ENCODE measurements around the gene SEC23B. TPM values are rescaled to one million over a fixed set of nuclear protein-coding genes. Genes with fewer than 3 reads are reported as not detected.
"Not testable (repeated sequence)": the region's sequence is repeated elsewhere in the genome, so short reads cannot be mapped to it uniquely, and the experiment has no call there.

Gene SEC23B
- 92.0 and 94.0 TPM in 2 replicates for total RNA-seq (2014; rRNA removed; shearing (Covaris generic))

DNA sequence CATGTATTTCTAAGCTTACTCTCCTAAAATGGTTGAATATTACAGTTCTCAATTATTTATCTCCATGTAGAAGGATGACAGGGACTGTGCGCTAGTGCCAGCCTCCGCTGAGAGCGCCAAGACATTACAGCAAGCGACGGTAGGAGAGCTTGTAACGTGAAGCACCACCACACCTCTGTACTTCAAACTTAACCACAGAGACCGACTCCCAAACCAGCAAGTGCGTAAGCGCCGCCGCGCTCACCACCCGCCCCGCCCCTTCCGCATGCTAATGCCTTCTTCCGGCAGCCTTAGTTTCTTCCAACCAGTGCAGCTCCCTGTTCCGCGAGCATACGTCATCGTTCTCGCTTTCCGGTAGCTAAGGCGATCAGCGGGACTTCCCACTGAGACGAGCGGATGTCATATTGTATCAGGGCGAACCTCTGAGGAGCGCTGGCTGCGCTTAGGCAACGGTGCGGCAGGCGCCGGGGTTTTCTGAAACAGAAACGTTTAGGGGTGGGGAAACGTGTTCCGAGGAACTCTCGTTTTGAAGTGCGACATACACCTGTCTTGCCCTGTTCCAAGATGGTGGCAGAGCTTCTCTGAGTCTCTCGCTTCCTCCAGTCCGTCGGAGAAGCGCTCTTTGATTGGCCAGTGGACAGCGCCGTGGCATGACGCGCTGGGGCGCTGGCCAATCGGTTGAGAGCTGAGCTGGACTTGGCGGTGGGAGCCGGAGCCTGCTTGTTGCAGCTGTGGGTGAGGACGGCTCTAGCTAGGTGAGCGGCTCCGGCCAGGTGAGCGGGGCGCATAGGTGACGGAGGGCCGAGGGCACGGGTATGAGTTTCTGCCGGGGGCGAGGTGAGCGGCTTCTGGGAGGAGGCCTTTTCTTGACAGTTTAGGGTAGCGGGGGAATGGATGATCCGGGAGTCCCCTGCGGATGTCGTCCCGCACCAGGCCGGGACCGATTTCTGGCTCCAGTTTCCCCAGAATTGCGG lies at the start of gene SEC23B:
Gene SEC23B (plus strand): TSS at position 723 of the 974 bp plus-strand sequence. CDS start 2,896 bp downstream, outside the sequence.
- no peaks in the 10 kb centered on the region; the same call in 1 of the 2 replicates for H3K36me3 ChIP-seq (replicated peaks; ENCODE audit: control insufficient read depth, insufficient read depth, low read length)
- peak within 1 kb of the TSS; percentile 80 for H3K4me3 ChIP-seq (ENCODE audit: insufficient read depth, low read depth, low read length)
- peak; percentile 96 for DNase-seq

GRCh38 chr20:18465536-18466200 lies 42.1 kb upstream of the SEC23B start:
- Histone ChIP-seq H3K4me3 (ENCODE audit: insufficient read depth, low read depth, low read length) (no peak overlapping the region), H3K36me3 (replicated peaks; ENCODE audit: control insufficient read depth, insufficient read depth, low read length) (no peaks in the 10 kb centered on the region)

More for the DNA sequence above, at the start of gene SEC23B:
- H3K27me3 ChIP-seq (ENCODE audit: control insufficient read depth, insufficient read depth, low read length) = no peaks in the 10 kb centered on the region; the same call in 1 of the 2 replicates

DNA sequence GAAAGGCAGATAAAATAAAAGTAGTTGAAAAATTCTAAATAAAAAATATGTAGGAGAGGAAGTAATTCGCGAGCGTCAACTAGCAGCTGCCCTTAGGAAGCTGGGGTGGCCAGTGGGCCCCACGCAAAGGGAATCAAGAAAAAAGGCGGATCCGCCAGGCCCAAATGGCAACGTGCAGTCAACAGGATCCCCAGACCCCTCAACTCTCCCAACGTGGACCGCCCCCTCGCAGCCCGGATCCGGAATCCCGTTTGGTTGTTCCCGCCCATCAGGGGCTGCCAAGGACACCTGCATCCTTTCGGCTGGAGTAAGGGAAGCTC lies 41.2 kb upstream of the SEC23B start:
- DNase-seq = no peak
- Histone ChIP-seq H3K36me3 (replicated peaks; ENCODE audit: control insufficient read depth, insufficient read depth, low read length) (no peaks in the 10 kb centered on the region), H3K27me3 (ENCODE audit: control insufficient read depth, insufficient read depth, low read length) (no peaks in the 10 kb centered on the region), H3K4me3 (ENCODE audit: insufficient read depth, low read depth, low read length) (peak overlapping the region; percentile 76)

More at GRCh38 chr20:18465536-18466200, 42.1 kb upstream of the SEC23B start:
- no peak for DNase-seq
- H3K27me3 ChIP-seq (ENCODE audit: control insufficient read depth, insufficient read depth, low read length) = no peaks in the 10 kb centered on the region

DNA sequence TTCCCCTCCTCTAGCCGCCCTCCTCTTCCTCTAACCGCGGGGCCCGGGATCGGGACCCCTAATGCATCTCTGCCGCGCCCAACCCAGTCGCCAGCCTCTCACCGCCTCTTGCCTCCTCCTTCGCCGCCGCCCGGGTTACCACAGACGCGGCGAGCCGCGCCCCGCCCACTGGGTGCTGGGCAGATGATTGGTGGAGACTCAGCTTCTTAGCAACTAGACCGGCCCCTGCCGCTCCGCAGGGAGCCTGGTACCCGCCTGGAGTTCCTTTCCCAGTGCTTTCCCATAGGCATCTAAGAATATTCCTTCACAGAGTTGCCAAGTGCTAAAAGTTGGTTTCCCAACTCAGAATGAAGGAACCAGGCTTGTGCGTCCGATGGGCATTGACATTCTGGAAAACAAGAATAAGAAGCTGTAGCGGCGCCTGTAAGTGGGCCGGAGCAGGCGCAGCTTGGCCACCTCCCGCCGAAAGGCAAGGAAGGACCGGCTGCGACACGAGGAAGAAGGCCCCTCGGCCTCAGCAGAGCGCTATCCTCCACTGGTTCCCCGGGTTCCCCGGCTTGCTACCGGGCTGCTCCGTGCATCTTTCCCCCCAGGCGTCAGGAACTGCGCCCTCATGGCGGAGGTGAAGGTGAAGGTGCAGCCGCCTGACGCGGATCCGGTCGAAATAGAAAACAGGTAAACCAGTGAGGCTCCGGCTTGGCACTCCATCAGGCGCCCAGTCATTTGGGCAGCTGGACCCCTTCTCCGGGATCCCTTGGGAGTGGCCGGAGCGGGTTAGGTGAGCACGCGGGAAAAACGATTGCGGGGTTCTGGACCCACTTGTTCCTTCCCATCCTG lies 40.6 kb upstream of the SEC23B start, which contains the start of the genes DZANK1 and POLR3F:
Gene DZANK1 (minus strand): TSS at position 137 of the 837 bp plus-strand sequence. CDS start 1,672 bp downstream, outside the sequence.
Gene POLR3F (plus strand): TSS at position 497 of the 837 bp plus-strand sequence. CDS start 117 bp downstream, at position 614.
- Histone ChIP-seq H3K27me3 (ENCODE audit: control insufficient read depth, insufficient read depth, low read length) (no peaks in the 10 kb centered on the region), H3K36me3 (replicated peaks; ENCODE audit: control insufficient read depth, insufficient read depth, low read length) (no peaks in the 10 kb centered on the region), H3K4me3 (ENCODE audit: insufficient read depth, low read depth, low read length) (peak within 1 kb of the TSS; percentile 76)
- peak; percentile 97 for DNase-seq

- H3K4me3 ChIP-seq (ENCODE audit: insufficient read depth, low read depth, low read length) = no peak overlapping the region
- no peaks in the 10 kb centered on the region for H3K27me3 ChIP-seq (ENCODE audit: control insufficient read depth, insufficient read depth, low read length)
- peaks cover 6% of the 10 kb centered on the region for H3K36me3 ChIP-seq (replicated peaks; ENCODE audit: control insufficient read depth, insufficient read depth, low read length)
- DNase-seq = no peak
Measured at GRCh38 chr20:18477218-18477617, 30.5 kb upstream of the SEC23B start.

GRCh38 chr20:18477821-18478220 lies 29.9 kb upstream of the SEC23B start:
- no peaks in the 10 kb centered on the region for H3K27me3 ChIP-seq (ENCODE audit: control insufficient read depth, insufficient read depth, low read length)
- no peak for DNase-seq
- no peak overlapping the region for H3K4me3 ChIP-seq (ENCODE audit: insufficient read depth, low read depth, low read length)
- peaks cover 8% of the 10 kb centered on the region for H3K36me3 ChIP-seq (replicated peaks; ENCODE audit: control insufficient read depth, insufficient read depth, low read length)

- no peak for DNase-seq
- Histone ChIP-seq H3K27me3 (ENCODE audit: control insufficient read depth, insufficient read depth, low read length) (no peaks in the 10 kb centered on the region), H3K4me3 (ENCODE audit: insufficient read depth, low read depth, low read length) (no peak overlapping the region), H3K36me3 (replicated peaks; ENCODE audit: control insufficient read depth, insufficient read depth, low read length) (peaks cover 6% of the 10 kb centered on the region)
Measured at GRCh38 chr20:18481596-18481995, 26.1 kb upstream of the SEC23B start.

DNA sequence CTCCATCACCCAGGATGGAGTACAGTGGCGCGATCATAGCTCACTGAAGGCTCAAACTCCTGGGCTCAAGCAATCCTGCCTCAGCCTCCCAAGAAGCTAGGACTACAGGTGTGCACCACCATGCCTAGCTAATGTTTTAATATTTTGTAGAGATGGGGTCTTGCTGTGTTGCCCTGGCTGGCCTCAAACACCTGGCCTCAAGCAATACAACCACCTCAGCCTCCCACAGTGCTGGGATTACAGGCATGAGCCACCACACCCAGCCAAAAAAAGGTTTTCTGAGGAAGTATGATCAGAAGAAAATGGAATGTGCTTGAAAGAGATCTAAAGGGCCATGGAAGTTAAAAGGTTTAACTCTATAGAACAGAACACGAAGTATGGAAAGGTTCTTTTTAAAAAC lies 19.4 kb upstream of the SEC23B start:
- peaks cover 10% of the 10 kb centered on the region for H3K36me3 ChIP-seq (replicated peaks; ENCODE audit: control insufficient read depth, insufficient read depth, low read length)
- no peak for DNase-seq
- no peak overlapping the region for H3K4me3 ChIP-seq (ENCODE audit: insufficient read depth, low read depth, low read length)
- no peaks in the 10 kb centered on the region for H3K27me3 ChIP-seq (ENCODE audit: control insufficient read depth, insufficient read depth, low read length)

GRCh38 chr20:18496042-18496441 lies 11.7 kb upstream of the SEC23B start:
- H3K27me3 ChIP-seq (ENCODE audit: control insufficient read depth, insufficient read depth, low read length) = no peaks in the 10 kb centered on the region
- peaks cover 4% of the 10 kb centered on the region; the same call in 1 of the 2 replicates for H3K36me3 ChIP-seq (replicated peaks; ENCODE audit: control insufficient read depth, insufficient read depth, low read length)
- H3K4me3 ChIP-seq (ENCODE audit: insufficient read depth, low read depth, low read length) = peak overlapping the region; percentile 93
- DNase-seq = no peak

DNA sequence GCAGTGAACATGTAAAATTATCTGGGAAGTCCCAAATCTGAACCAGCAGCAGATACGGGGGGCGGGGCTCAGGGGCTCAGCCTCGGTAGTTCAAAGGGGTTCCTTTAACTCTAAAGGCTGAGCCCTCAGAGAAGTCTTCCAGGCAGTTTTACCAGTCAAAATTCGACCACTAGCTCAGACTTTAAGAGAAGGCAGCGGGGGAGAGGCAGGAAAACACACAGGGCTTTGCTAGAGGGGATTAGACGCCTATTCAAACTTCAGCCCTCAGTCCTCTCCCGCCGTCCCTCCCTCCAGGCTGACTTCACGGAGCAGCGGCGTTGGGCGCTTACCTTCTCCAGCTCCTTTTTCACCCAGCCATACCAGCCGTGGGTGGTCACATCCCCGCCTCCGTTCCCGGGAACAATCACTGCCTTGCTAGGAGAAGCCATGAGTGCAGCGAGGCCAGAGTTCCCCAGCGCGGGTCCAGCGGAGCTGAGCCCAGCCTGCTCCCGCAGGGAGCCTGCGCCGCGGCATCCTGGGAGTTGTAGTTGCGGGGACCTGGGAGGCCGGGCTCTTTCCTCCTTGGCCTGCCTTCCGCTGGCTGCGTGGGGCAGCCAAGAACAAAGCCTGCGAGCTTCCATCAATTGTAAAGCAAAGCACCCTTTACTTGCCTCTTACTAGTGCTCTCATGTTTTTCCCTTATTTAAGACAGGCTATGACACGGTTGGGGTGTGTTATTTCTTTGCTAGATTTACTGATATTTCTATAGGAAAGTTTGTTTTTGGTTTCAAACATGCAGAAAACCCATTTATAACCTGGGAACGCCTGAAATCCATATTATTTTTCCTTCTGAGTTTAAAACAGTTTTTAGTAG lies 10.8 kb upstream of the SEC23B start, which contains the start of gene RBBP9:
Gene RBBP9 (minus strand): TSS at position 486 of the 853 bp plus-strand sequence. CDS start 58 bp downstream, at position 428.
- Histone ChIP-seq H3K27me3 (ENCODE audit: control insufficient read depth, insufficient read depth, low read length) (no peaks in the 10 kb centered on the region), H3K4me3 (ENCODE audit: insufficient read depth, low read depth, low read length) (peak within 1 kb of the TSS; percentile 93), H3K36me3 (replicated peaks; ENCODE audit: control insufficient read depth, insufficient read depth, low read length) (peaks cover 4% of the 10 kb centered on the region; the same call in 1 of the 2 replicates)
- DNase-seq = peak; percentile 92

GRCh38 chr20:18497603-18498002 lies 10.1 kb upstream of the SEC23B start:
- H3K4me3 ChIP-seq (ENCODE audit: insufficient read depth, low read depth, low read length) = no peak overlapping the region
- no peak for DNase-seq
- no peaks in the 10 kb centered on the region; the same call in 1 of the 2 replicates for H3K27me3 ChIP-seq (ENCODE audit: control insufficient read depth, insufficient read depth, low read length)
- peaks cover 4% of the 10 kb centered on the region; the same call in 1 of the 2 replicates for H3K36me3 ChIP-seq (replicated peaks; ENCODE audit: control insufficient read depth, insufficient read depth, low read length)

- not testable (repeated sequence) for H3K4me3 ChIP-seq (ENCODE audit: insufficient read depth, low read depth, low read length); H3K27me3 ChIP-seq (ENCODE audit: control insufficient read depth, insufficient read depth, low read length); DNase-seq; H3K36me3 ChIP-seq (replicated peaks; ENCODE audit: control insufficient read depth, insufficient read depth, low read length)
Measured at GRCh38 chr20:18501672-18502071, 6.1 kb upstream of the SEC23B start.

DNA sequence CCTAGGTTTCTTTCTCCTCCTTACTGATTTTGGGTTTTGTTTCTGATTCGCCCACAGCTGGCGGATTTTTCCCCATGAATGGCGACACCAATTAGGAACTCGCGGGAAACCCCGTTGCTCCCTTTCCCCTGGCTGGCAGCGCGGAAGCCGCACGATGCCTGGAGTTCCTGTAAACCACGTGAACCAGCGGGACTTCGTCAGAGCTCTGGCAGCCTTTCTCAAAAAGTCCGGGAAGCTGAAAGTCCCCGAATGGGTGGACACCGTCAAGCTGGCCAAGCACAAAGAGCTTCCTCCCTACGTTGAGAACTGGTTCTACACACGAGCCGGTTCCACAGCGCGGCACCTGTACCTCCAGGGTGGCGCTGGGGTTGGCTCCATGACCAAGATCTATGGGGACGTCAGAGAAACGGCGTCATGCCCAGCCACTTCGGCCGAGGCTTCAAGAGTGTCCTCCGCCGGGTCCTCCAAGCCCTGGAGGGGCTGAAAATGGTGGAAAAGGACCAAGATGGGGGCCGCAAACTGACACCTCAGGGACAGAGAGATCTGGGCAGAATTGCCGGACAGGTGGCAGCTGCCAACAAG lies 3.2 kb upstream of the SEC23B start:
- no peak for DNase-seq
- Histone ChIP-seq H3K4me3 (ENCODE audit: insufficient read depth, low read depth, low read length) (no peak overlapping the region), H3K27me3 (ENCODE audit: control insufficient read depth, insufficient read depth, low read length) (no peaks in the 10 kb centered on the region; the same call in 1 of the 2 replicates), H3K36me3 (replicated peaks; ENCODE audit: control insufficient read depth, insufficient read depth, low read length) (no peaks in the 10 kb centered on the region; the same call in 1 of the 2 replicates)
